HG02840 (cell line): ENCODE measurements around the gene C20orf96.
"Not testable (repeated sequence)": the region's sequence is repeated elsewhere in the genome, so short reads cannot be mapped to it uniquely, and the experiment has no call there.

Experiments used
- ATAC-seq: cut with Tn5 transposase; IDR thresholded peaks from one replicate; pipeline ENCODE4 v1.9.1; 2021; ENCODE audit warnings: mild to moderate bottlenecking, moderate library complexity, moderate number of reproducible peaks; ENCODE audit not compliant: unreplicated experiment, low FRiP score

C20orf96 gene

GRCh38 chr20:251354-251753, 39.2 kb downstream of the C20orf96 start:
- ATAC-seq = no peak

- no peak for ATAC-seq
These were observed 47.6 kb downstream of the C20orf96 start for GRCh38 chr20:242905-243304.

- ATAC-seq = no peak
These were observed 52.6 kb downstream of the C20orf96 start for GRCh38 chr20:237929-238328.

- no peak for ATAC-seq
These were observed 53.1 kb downstream of the C20orf96 start for GRCh38 chr20:237489-237888.

GRCh38 chr20:235891-236290, 54.7 kb downstream of the C20orf96 start:
- ATAC-seq = no peak

- ATAC-seq = no peak
These were observed 63.0 kb downstream of the C20orf96 start for GRCh38 chr20:227439-228105.

GRCh38 chr20:226958-227357, 63.6 kb downstream of the C20orf96 start, which contains the start of gene DEFB129:
DEFB129 (plus strand) TSS chr20:227258; CDS start chr20:227289, 31 bp downstream.
- ATAC-seq = no peak

- not testable (repeated sequence) for ATAC-seq
These were observed 64.7 kb downstream of the C20orf96 start for GRCh38 chr20:225879-226278.

GRCh38 chr20:221258-221830, 69.2 kb downstream of the C20orf96 start:
- ATAC-seq = no peak
